Keratinocyte (primary cell): Measurements from ENCODE around the gene RTP2. TPM values are rescaled to one million over a fixed set of nuclear protein-coding genes. Genes with fewer than 3 reads are reported as not detected.

Experiments
- DNase-seq: peaks from one replicate; pipeline ENCODE4 v3.0.0-alpha.2; 2011; ENCODE audit warnings: low read depth, missing footprints, low spot score
- FAIRE-seq: peaks from 2 replicates; lab custom pipeline; 2011; peaks lifted over from hg19 to GRCh38; lab: Jason Lieb, UNC
- H2AFZ ChIP-seq: 2 replicates; pipeline ENCODE4 v1.6.0; 2012; ENCODE audit warnings: low read length, control low read depth, inconsistent platforms; ENCODE audit not compliant: control insufficient read depth
- H3K27ac ChIP-seq: 2 replicates; pipeline ENCODE4 v1.5.1; 2011; ENCODE audit warnings: low read length; ENCODE audit not compliant: control insufficient read depth, insufficient read depth
- H3K27me3 ChIP-seq: 3 replicates; pipeline ENCODE4 v1.6.0; 2011; ENCODE audit warnings: low read length; ENCODE audit not compliant: control insufficient read depth, insufficient read depth; ENCODE audit errors: extremely low read depth
- H3K36me3 ChIP-seq, 2 experiments: 2 replicates in 1 of 2; 3 replicates in 1 of 2; pipeline ENCODE4 v1.5.1; 2011; ENCODE audit warnings: low read length in 2 of 2, mild to moderate bottlenecking in 1 of 2; ENCODE audit not compliant: control insufficient read depth in 2 of 2, insufficient read depth in 2 of 2; ENCODE audit errors: extremely low read depth in 1 of 2
- H3K4me1 ChIP-seq: 3 replicates; pipeline ENCODE4 v1.5.1; 2011; ENCODE audit warnings: low read length; ENCODE audit not compliant: control insufficient read depth, insufficient read depth; ENCODE audit errors: extremely low read depth
- H3K4me2 ChIP-seq: 3 replicates; pipeline ENCODE4 v1.6.0; 2011; ENCODE audit warnings: low read depth, low read length; ENCODE audit not compliant: control insufficient read depth, insufficient read depth; ENCODE audit errors: extremely low read depth
- H3K4me3 ChIP-seq, 3 experiments: fragments of 200-600 bp in 1 of 3; sonication (generic) in 1 of 3; 2 replicates in 2 of 3; 3 replicates in 1 of 3; pipeline ENCODE4 v1.5.1; 2011 to 2016; ENCODE audit warnings: low read length in 3 of 3, mild to moderate bottlenecking in 3 of 3, control low read depth in 2 of 3, inconsistent platforms in 1 of 3, low read depth in 1 of 3, mixed read lengths in 1 of 3, mixed run types in 1 of 3, moderate library complexity in 1 of 3; ENCODE audit not compliant: control insufficient read depth in 2 of 3, insufficient read depth in 2 of 3; ENCODE audit errors: extremely low read depth in 1 of 3
- H3K79me2 ChIP-seq: 2 replicates; pipeline ENCODE4 v1.6.0; 2012; ENCODE audit warnings: low read length; ENCODE audit not compliant: control insufficient read depth, insufficient read depth
- H3K9ac ChIP-seq: 3 replicates; pipeline ENCODE4 v1.6.0; 2011; ENCODE audit warnings: low read length; ENCODE audit not compliant: control insufficient read depth, insufficient read depth; ENCODE audit errors: extremely low read depth
- H3K9me1 ChIP-seq: 3 replicates; pipeline ENCODE4 v1.6.0; 2011; ENCODE audit warnings: low read length; ENCODE audit not compliant: control insufficient read depth, insufficient read depth; ENCODE audit errors: extremely low read depth
- H3K9me3 ChIP-seq: 2 replicates; pipeline ENCODE4 v1.5.1; 2012; ENCODE audit warnings: low read depth, low read length; ENCODE audit not compliant: control insufficient read depth
- H4K20me1 ChIP-seq: 3 replicates; pipeline ENCODE4 v1.6.0; 2011; ENCODE audit warnings: low read length; ENCODE audit not compliant: control insufficient read depth, insufficient read depth; ENCODE audit errors: extremely low read depth
- CTCF ChIP-seq, 3 experiments: IDR thresholded peaks in 1 of 3; conservative IDR thresholded peaks in 1 of 3; optimal IDR thresholded peaks in 1 of 3; 2 replicates in 2 of 3; 3 replicates in 1 of 3; pipeline versions ENCODE3 to v1.5.1; 2011; ENCODE audit warnings: low read length in 3 of 3, mild to moderate bottlenecking in 3 of 3, moderate library complexity in 2 of 3, control low read depth in 1 of 3, inconsistent platforms in 1 of 3; ENCODE audit not compliant: insufficient read depth in 2 of 3; ENCODE audit errors: extremely low read depth in 1 of 3
- EZH2 ChIP-seq: IDR thresholded peaks from one replicate; pipeline ENCODE4 v1.6.1; 2012; ENCODE audit warnings: inconsistent platforms, mild to moderate bottlenecking, low read length, moderate library complexity
- dilution Hi-C: fragments of 300-500 bp; cut with MboI; formaldehyde crosslinking; loops from one replicate; pipeline ENCODE4 v1.7.0; 2020; ENCODE audit warnings: low sequenced_read_pairs; ENCODE audit not compliant: extremely low pct_ligation_motif_present
- polyA plus RNA-seq, 5 experiments: library from polyadenylated mRNA; depleted of rRNA in 3 of 5; stranded (reverse) in 3 of 5; stranded (forward) in 1 of 5; unstranded in 1 of 5; fragments of >200 nt; gene quantifications; 1 replicate in 1 of 5; 2 replicates in 3 of 5; 3 replicates in 1 of 5; pipeline versions ENCODE4 v1.2.1 to v1.2.3, GENCODE V29; 2011 to 2012; ENCODE audit warnings: missing spikeins in 2 of 5, low read depth in 1 of 5, low replicate concordance in 1 of 5

The RTP2 gene
- polyA plus RNA-seq, 1 donor (not counting 4 experiments of a cell fraction or from before 2014, with no cell fraction given), result not detected

DNA sequence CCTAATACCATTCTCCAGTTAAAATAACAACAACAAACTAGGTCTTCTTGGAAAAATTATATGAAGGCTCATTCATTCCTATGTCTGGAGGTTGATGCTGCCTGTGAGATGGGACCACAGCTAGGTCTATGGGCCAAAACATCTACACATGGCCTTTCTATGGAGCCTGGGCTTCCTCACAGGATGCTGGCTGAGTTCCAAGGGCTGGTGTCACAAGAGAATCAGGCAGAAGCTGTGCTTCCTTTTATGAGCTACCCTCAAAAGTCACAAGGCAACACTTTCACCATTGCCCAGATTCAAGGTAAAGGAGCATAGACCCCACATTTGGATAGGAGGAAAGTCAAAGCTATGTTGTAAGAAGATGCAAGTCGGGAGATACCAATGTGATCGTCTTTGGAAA is 4.6 kb upstream of the RTP2 start:
- DNase-seq (no peak), FAIRE-seq (no peak)
- TF ChIP-seq CTCF (optimal IDR thresholded peaks at IDR 0.05 in 1 of 3, IDR thresholded peaks at IDR 0.05 in 1 of 3, conservative IDR thresholded peaks at IDR 0.05 in 1 of 3; ENCODE audit: extremely low read depth in 1 of 3, insufficient read depth in 2 of 3, low read length in 3 of 3) (no peak), EZH2 (no peak)
- Histone ChIP-seq H4K20me1 (no peaks in the 10 kb centered on the region), H3K4me3 (no peak overlapping the region), H3K36me3 (no peaks in the 10 kb centered on the region), H3K9me1 (no peaks in the 10 kb centered on the region), H2AFZ (no peak overlapping the region), H3K9ac (no peak overlapping the region), H3K4me1 (no peaks in the 10 kb centered on the region), H3K4me2 (no peak overlapping the region), H3K79me2 (no peaks in the 10 kb centered on the region), H3K27ac (no peak overlapping the region), H3K27me3 (no peaks in the 10 kb centered on the region), H3K9me3 (no peaks in the 10 kb centered on the region)
- dilution Hi-C loops, result no loop called here

DNA sequence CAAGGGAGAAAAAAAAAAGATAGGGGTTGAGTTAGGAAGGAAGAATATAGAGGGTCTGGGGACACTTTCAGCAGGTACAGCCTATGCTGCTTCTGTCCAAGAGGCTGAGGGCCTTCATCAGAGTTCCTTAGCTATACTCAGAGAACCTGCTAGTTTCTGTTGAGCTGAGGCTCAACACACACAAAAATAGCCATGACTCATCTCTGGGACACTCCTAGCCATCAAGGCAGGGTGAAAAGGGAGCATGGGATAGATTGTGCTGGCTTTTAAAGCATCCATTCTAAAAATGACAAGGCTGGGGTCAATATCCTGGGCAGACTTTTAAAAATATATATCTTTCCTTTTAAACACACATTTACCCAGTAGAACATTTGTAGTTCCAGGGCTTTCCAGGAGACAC is 2.8 kb upstream of the RTP2 start:
- Histone ChIP-seq H3K9me1 (no peaks in the 10 kb centered on the region), H2AFZ (no peak overlapping the region), H3K4me2 (no peak overlapping the region), H3K9me3 (no peaks in the 10 kb centered on the region), H3K27ac (no peak overlapping the region), H3K27me3 (no peaks in the 10 kb centered on the region), H3K36me3 (no peaks in the 10 kb centered on the region), H4K20me1 (no peaks in the 10 kb centered on the region), H3K79me2 (no peaks in the 10 kb centered on the region), H3K4me3 (no peak overlapping the region), H3K9ac (no peak overlapping the region), H3K4me1 (no peaks in the 10 kb centered on the region)
- TF ChIP-seq CTCF (optimal IDR thresholded peaks at IDR 0.05 in 1 of 3, IDR thresholded peaks at IDR 0.05 in 1 of 3, conservative IDR thresholded peaks at IDR 0.05 in 1 of 3; ENCODE audit: extremely low read depth in 1 of 3, insufficient read depth in 2 of 3, low read length in 3 of 3) (no peak), EZH2 (no peak)
- dilution Hi-C loops, result no loop called here
- DNase-seq, result no peak
- FAIRE-seq, result no peak
